A673 (cell line): ENCODE measurements around the gene PARD3. TPM values are rescaled to one million over a fixed set of nuclear protein-coding genes. Genes with fewer than 3 reads are reported as not detected.
A peak's percentile ranks its signal among the peaks of the same experiment; 100 is the strongest.

ENCODE experiments used
- BruUV-seq: library from RNA; stranded (reverse); fragments of 400-500 nt; replicated peaks from 2 replicates; lab custom pipeline; 2021; lab: Mats Ljungman, UMichigan
- CTCF ChIA-PET: fragments of 300-600 bp; sonication (Branson Sonifier 250); formaldehyde crosslinking; loops from one replicate; lab custom pipeline; 2022; ENCODE audit warnings: antibody characterized with exemption; lab: Charles Lee
- POLR2A ChIA-PET: fragments of 300-600 bp; sonication (Branson Sonifier 250); formaldehyde crosslinking; loops from one replicate; lab custom pipeline; 2022; ENCODE audit warnings: antibody characterized with exemption; ENCODE audit not compliant: low non-redundant PET; lab: Charles Lee
- DNase-seq: peaks from one replicate; pipeline ENCODE4 v3.0.0-alpha.2; 2015; ENCODE audit warnings: low spot score
- H3K27ac ChIP-seq: fragments of 200-600 bp; sonication (generic); 2 replicates; pipeline ENCODE4 v1.5.1; 2016; ENCODE audit warnings: mixed run types, low read depth, mild to moderate bottlenecking, mixed read lengths, antibody characterized with exemption, low read length; ENCODE audit not compliant: poor library complexity, severe bottlenecking
- H3K27me3 ChIP-seq: fragments of 200-600 bp; sonication (generic); replicated peaks from 2 replicates; pipeline ENCODE4 v1.6.1; 2017; ENCODE audit warnings: mixed run types, low read depth, mild to moderate bottlenecking, mixed read lengths, antibody characterized with exemption, low read length; ENCODE audit not compliant: insufficient read depth, poor library complexity
- H3K36me3 ChIP-seq: fragments of 200-600 bp; sonication (generic); 2 replicates; pipeline ENCODE4 v1.6.1; 2016; ENCODE audit warnings: mixed run types, mild to moderate bottlenecking, mixed read lengths, antibody characterized with exemption, low read length; ENCODE audit not compliant: insufficient read depth, poor library complexity, severe bottlenecking
- H3K4me1 ChIP-seq: fragments of 200-600 bp; sonication (generic); 2 replicates; pipeline ENCODE4 v1.6.1; 2017; ENCODE audit warnings: mixed run types, mild to moderate bottlenecking, mixed read lengths, antibody characterized with exemption, low read length; ENCODE audit not compliant: insufficient read depth, poor library complexity, severe bottlenecking
- H3K4me3 ChIP-seq: fragments of 200-600 bp; sonication (generic); 2 replicates; pipeline ENCODE4 v1.5.1; 2016; ENCODE audit warnings: low read depth, mixed run types, mild to moderate bottlenecking, mixed read lengths, low read length; ENCODE audit not compliant: poor library complexity, severe bottlenecking
- H3K9me3 ChIP-seq: fragments of 200-600 bp; sonication (generic); 2 replicates; pipeline ENCODE4 v1.6.1; 2016; ENCODE audit warnings: mixed run types, low read depth, mild to moderate bottlenecking, mixed read lengths, antibody characterized with exemption, low read length; ENCODE audit not compliant: poor library complexity, severe bottlenecking
- CTCF ChIP-seq: fragments of 300-800, 200-600 bp; sonication (generic); conservative IDR thresholded peaks from 2 replicates; pipeline ENCODE4 v1.5.1; 2017; ENCODE audit warnings: low read depth, mild to moderate bottlenecking, antibody characterized with exemption, low read length, moderate library complexity, mixed read lengths
- EZH2 ChIP-seq: fragments of 200-600 bp; sonication (generic); IDR thresholded peaks from 2 replicates; pipeline ENCODE4 v1.6.1; 2017; ENCODE audit warnings: borderline replicate concordance, low read depth, mild to moderate bottlenecking, mixed read lengths, antibody characterized with exemption, low read length; ENCODE audit not compliant: poor library complexity, severe bottlenecking
- intact Hi-C: fragments of 100-400 bp; cut with micrococcal nuclease; formaldehyde crosslinking; loops from one replicate; pipeline ENCODE4 v1.10.0; 2022; ENCODE audit not compliant: unreplicated experiment
- total RNA-seq: library from RNA; stranded (reverse); gene quantifications from 2 replicates; pipeline ENCODE4 v1.2.3, GENCODE V29; 2021

PARD3 gene
- total RNA-seq, 1 experiment from 2014 or later: 28.0 TPM

- Histone ChIP-seq H3K9me3 (no peaks in the 10 kb centered on the region), H3K27ac (no peak overlapping the region), H3K36me3 (no peaks in the 10 kb centered on the region), H3K4me3 (peak overlapping the region; percentile 78), H3K4me1 (peaks cover 14% of the 10 kb centered on the region), H3K27me3 (no peaks in the 10 kb centered on the region)
- TF ChIP-seq CTCF: no peak
- no peak for TF ChIP-seq EZH2
- ChIA-PET POLR2A (no interaction called here), CTCF (no interaction called here)
- no TSS peak for BruUV-seq
- DNase-seq: peak; percentile 17
- intact Hi-C loops: no loop called here
Observed at GRCh38 chr10:34816085-34816496, 995 bp upstream of the PARD3 start.

GRCh38 chr10:34814913-34815184 is 247 bp downstream of the PARD3 start:
- H3K27ac ChIP-seq: peak overlapping the region; percentile 56

GRCh38 chr10:34814223-34814912 is 728 bp downstream of the PARD3 start:
- TF ChIP-seq CTCF: no peak
- no peak for TF ChIP-seq EZH2
- Histone ChIP-seq H3K27me3 (no peaks in the 10 kb centered on the region), H3K4me1 (peaks cover 14% of the 10 kb centered on the region), H3K9me3 (no peaks in the 10 kb centered on the region), H3K4me3 (peak overlapping the region; percentile 78), H3K27ac (peak overlapping the region; percentile 56), H3K36me3 (no peaks in the 10 kb centered on the region)
- ChIA-PET CTCF (interaction anchor here (0.7 kb wide), 1 partner anchor 50 kb away, joined by 3 read pairs; no protein-coding TSS in a partner anchor), POLR2A (no interaction called here)
- intact Hi-C loops: loop anchor here (5.0 kb wide), 1 partner anchor 92 kb away; no protein-coding TSS in a partner anchor
- peak; percentile 54 for DNase-seq
- BruUV-seq: no TSS peak

More at GRCh38 chr10:34814913-34815184, 247 bp downstream of the PARD3 start:
- BruUV-seq: no TSS peak
- ChIA-PET CTCF (interaction anchor here (0.7 kb wide), 1 partner anchor 50 kb away, joined by 3 read pairs; no protein-coding TSS in a partner anchor), POLR2A (no interaction called here)
- peak overlapping the region; percentile 78 for H3K4me3 ChIP-seq
- H3K27me3 ChIP-seq: no peaks in the 10 kb centered on the region
- intact Hi-C loops: loop anchor here (5.0 kb wide), 1 partner anchor 93 kb away; no protein-coding TSS in a partner anchor
- TF ChIP-seq CTCF (no peak), EZH2 (no peak)
- no peaks in the 10 kb centered on the region for H3K36me3 ChIP-seq
- no peaks in the 10 kb centered on the region for H3K9me3 ChIP-seq
- peaks cover 14% of the 10 kb centered on the region for H3K4me1 ChIP-seq
- no peak for DNase-seq
